CD4-positive, alpha-beta T cell treated with Interleukin-4 for 4 hours (primary cell): ENCODE measurements around the gene ADTRP.

Experiments used
- DNase-seq: peaks from one replicate; pipeline ENCODE4 v3.0.0-alpha.2; 2020

The ADTRP gene, protein sequence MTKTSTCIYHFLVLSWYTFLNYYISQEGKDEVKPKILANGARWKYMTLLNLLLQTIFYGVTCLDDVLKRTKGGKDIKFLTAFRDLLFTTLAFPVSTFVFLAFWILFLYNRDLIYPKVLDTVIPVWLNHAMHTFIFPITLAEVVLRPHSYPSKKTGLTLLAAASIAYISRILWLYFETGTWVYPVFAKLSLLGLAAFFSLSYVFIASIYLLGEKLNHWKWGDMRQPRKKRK

DNA sequence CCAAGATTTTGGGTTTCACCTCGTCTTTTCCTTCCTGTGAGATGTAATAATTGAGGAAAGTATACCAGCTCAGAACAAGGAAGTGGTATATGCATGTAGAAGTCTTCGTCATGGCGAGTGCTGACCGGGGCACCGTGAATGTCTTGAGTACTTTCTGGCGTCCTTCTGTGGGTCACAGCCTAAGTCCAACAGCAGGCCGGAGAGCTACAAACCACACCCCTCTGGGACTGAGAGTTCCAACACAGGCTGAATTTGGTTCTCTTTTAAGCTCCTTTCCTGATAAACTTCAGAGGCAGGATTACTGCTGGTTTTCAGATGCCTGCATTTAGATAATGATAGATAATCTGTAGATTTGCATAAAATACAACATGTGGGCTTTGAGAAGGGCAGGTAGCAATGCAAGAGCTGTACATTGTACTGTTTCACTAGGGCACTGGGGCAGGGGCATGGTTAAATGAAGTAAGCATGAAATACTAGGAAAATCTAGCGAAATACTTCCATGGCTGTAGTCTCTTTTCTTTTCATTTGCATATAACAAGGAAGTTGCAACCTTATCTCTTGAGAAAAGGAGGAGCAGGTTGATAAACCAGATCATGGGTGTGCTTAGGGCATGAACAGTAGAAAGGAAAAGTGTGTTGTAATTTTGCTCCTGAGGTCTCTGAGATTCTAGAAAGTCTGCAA, at the start of gene ADTRP:
TSS of gene ADTRP (minus strand) at position 156 of the 681 bp plus-strand sequence. CDS start at position 112, 44 bp downstream.
- no peak for DNase-seq

DNA sequence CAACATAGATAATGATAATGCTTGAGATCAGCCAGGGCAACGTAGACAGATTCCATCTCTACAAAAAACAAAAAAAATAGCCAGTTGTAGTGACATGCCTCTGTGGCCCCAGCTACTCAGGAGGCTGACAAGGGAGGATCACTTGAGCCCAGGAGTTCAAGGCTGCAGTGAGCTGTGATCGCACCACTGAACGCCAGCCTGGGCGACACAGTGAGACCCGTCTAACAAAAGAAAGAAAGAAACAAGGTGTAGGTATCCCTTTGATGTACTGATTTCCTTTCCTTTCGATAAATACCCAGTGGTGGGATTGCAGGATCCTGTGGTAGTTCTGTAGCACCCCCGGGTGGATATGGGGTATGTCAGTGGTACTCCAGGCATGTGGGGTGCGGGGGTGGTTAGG, 48.2 kb upstream of the ADTRP start:
- no peak for DNase-seq

DNA sequence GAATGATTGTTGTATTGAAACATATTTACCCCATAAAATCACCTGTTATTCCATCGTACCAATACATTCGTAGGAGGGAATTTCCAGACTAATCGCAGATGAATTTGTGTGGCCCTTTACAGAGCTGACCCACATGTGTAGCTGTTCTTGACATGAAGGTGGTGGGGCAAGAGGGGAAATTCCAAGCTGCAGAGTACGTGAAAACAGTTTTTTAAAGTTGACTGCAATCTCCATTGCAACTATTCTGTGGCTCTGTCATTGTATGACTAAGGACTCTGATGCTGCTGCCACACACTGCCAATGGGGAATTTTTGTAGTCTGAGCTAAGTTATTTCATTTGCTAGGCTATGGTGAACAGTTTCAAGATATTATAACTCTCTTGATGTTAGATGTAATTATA, 46.4 kb upstream of the ADTRP start:
- DNase-seq = peak; percentile 25

DNA sequence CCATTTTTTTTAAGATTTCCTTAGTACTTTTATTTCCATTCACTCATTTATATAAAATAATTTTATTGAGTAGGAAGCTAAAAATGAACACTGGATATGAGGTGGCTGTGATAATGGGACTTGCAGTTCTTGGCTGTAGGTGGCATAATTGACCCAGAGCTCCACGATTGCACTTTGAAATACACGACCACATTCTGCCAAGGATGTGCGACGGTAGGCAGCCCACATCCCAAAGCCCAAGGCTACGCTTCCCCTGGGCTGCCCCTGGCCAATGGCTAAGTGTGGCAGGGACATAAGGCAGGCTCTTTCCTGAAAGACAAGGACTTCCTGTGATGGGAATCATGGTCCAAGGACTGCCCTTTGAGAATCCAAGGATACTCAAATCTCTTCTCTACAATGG, 43.7 kb upstream of the ADTRP start:
- peak; percentile 8 for DNase-seq

DNA sequence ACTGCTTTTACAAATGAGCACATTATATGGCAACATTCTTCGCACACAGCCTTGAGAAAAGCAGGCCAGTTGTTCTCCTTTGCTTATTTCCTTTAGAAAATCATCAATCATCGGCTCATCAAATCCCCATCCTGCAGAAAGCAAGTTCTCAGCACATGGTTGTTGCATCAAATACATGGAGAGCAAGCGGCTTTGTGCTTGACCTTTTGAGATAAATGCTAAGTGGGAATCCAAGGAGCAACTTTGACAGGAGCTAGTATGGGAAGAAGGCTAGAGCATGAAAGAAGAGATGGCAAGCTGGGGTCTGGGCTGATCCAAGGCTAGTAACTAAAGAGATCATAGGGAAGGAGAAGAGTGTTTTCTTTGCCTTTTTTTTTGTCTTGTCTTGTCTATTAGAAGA, 43.2 kb upstream of the ADTRP start:
- DNase-seq = no peak

DNA sequence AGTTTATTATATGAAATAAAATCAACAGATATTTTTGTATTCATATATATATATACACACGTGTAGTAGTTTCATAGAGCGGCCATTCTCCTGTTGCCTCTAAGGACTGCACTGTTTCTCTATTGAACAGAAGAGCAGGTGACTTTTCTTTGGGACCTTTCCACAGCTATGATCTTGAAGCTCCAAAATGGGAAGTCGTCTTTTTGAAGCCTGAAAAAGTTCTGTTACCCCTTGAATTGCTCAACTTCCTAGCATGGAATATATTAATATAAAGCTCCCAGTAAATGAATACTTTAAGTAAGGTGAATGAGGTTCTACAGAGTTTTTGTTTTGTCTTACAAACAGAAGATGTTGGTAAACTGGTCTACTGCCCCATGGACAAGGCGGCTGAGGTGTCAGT, 42.2 kb upstream of the ADTRP start:
- no peak for DNase-seq

DNA sequence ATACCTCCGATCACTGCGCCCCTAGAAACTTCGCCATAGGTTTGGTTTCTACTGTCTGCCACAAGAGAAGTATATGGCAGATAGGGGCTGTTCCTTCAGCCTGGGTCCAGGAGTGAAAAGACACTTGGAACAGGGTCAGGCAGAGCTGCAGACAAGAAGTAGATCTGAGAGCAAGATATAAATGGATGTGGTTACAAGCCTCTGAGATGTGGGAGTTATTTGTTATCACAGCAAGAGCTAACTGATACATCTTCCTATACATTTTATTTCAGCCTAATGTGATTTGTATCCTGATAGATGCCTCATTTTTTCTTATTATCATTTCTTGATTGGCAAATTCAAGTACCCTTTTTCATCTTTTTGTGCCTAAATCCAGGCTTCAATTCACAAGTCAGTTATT, 40.9 kb upstream of the ADTRP start:
- no peak for DNase-seq

DNA sequence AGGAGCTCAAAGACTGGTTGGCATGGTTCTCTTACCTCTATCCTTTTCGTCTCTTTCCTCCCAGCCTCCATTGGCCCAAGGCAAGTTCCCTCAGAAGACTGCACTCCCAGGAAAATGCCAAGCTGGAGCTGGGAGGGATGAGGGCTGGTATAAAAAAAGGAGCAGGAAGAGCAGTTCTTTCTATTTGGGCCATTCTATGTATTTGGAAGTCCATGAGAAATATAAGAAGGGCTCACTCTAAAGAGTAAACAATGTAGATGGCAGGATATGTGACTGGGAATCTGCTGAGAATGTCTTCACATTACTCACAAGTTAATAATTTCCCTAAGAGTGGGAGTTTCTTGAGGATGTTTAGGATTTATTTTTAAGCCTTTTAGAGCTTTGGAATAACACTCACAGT, 36.6 kb upstream of the ADTRP start:
- DNase-seq = no peak

DNA sequence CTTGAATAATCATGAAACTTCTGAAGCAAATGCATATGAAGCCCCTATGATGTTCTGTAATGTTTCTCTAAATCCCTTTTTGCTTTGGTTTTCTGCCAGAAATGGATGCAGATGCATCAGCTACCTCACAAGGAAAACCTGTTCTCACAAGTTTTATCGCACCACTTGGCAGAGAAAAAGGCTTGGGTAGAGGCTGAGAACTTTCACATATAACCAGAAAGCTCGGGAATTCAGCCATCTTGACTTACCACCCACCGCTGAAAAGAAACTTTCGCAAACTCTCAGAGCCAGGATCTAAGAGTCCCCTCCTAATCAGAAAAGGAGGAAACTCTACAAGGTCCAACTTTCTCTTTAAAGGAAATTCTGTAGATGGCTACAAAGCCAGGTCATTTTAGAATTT, 36.2 kb upstream of the ADTRP start:
- no peak for DNase-seq

DNA sequence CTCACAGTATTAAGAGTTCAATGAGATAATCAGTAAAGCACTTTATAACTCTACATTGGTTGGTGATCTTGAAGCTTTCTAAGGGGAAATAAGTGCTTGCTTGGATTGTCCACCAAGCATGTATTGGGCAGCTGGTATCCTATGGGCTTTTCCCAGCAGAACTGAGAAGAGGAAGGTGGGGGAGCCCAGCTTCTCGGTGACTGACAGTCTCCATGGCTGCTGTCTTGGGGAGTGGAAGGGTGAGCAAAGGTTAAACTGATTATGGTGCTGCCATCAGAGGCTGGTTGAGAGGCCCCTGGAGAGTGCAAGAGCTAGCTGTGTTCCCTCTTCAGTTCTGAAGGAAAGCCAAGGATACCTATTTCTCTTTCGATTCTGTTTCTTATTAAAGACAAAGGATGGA, 35.5 kb upstream of the ADTRP start:
- no peak for DNase-seq

DNA sequence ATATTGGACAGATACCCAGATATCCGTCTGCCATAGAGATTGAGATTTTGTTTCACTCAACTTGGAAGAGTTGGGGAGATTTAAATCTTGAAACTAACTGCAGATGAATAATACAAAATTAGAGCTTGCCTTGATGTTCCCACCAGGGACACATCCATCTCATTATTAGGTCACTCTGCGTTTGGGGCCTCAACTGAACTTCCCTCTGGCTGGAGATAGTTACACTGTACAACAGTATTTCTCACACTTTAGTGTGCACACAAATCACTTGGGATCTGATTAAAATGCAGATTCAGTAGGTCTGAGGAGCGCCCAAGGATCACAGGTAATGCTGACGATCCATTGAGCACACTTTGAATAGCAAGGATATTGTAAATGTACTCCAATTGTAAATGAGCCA, 35.0 kb upstream of the ADTRP start:
- DNase-seq = no peak

DNA sequence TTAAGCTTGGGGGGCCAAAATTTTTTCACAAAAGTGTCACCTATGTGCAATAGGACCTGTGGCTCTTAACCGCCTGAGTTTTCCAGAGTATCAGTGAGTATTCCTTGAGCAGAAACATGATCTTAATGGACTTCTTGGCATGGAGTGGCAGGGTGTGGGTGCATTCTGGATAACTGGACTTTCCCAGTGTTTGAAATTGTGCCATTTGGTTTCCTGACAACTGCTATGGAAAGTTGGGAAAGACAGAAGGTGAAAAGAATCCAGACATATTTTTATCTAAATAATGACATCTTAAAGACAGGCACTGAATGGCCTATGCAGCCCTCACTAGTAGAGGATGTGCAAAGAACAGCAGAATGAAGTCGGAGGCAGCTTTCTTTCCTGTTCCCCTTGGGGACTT, 34.3 kb upstream of the ADTRP start:
- no peak for DNase-seq

DNA sequence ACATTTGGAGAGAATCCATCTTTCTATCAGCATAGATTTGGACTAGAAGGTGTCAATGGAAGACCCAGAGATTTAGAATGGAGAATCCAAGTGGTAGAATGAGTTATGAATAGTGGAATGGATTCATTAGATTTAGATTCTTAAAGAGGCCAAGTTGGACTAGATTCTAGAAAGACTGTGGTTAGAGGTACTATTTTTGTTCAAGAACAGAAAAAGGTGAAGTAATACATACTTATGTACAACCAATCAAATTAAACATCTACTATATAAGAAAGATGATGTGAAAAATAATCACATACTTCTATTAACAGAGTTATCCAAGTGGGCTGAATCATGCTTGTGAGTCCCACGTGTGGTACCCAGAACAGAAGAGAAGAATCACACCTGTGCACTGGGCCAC, 33.8 kb upstream of the ADTRP start:
- DNase-seq = no peak

DNA sequence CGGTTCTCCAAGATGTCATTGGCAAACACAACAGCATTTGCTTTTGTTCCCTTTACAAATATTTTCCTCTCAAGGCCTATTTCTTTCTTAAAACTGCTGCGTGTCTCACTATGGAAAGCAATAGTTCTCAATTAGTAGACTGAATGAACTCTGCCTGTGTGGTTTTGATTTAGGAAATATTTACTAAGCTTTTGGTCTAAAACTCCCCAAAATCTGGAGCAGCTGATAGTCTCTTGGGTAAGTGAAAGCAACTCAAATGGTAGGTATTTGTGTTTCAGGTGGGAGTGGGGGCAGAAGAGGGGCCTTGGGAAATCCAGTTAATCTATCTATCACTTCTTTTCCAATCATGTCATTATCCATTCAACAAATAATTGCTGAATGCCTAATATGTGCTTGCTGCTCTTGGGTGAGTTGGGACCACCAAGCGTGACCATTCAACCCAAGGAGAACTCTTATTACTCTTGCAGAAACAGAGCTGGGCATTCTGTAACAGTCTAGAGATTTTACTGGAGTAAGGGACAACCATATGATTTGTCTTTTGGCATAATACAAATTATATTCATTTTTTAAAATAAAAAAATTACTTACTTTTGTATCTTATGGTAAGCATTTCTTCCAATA, 33.2 kb upstream of the ADTRP start:
- no peak for DNase-seq

DNA sequence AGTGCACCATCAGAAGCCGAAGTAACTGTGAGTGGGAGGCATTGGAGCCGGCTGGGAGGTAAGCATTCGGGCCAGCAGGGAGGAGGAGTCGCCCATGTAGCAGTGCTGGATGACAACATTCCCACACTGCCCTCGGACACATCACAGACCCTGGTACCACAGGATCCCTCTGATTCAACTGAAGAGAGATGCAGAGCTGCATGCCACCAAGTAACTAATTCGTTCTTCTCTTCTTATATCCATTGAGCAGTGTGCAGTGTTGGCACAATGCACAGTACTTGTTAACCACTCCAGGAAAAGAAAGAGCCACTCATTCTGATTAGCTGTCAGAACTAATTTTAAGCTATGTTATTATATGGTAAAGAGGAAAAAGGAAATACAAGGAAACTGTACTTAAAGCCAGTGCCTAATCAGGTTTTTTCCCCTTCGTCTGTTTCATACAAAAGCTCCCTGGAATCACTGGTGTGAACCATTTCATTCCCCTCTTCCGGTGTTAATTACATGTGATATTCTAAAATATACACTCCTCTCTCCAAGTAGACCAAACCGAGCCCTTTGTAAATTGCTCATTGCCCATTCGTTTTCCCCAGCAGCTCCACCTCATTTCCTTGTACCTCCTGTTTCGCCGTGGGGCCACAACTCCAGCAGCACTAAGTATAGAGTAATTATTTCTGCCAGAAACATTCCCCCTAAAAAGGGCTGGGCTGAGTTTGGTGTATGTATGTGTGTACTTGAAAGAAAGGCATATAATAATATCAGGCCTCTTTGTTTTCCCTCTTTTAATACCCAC, 32.4 kb upstream of the ADTRP start:
- DNase-seq = no peak

DNA sequence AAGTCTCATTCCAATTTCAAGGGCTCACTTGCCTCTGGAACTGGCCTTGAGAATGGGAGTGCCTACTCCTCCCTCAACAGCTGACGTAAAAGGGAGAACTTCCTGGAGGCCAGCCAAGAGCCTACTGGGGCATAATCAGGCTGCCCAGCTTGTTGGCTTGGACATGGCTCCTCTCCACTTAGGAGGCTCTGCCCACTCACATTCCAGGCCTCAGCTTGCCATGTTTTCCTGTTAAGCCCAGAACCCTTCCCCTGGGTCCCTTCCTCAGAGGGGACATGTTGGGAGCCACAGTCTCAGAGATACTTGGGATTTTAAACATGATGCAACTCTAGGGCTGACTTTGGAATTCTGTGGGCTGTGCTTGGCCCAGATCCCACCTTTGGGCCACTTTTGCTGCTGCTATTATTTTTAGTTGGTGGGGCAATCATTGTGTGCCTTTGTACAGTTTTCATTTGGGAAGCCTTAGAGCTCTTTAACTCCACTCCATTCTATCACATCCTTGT, 31.5 kb upstream of the ADTRP start:
- DNase-seq = no peak

DNA sequence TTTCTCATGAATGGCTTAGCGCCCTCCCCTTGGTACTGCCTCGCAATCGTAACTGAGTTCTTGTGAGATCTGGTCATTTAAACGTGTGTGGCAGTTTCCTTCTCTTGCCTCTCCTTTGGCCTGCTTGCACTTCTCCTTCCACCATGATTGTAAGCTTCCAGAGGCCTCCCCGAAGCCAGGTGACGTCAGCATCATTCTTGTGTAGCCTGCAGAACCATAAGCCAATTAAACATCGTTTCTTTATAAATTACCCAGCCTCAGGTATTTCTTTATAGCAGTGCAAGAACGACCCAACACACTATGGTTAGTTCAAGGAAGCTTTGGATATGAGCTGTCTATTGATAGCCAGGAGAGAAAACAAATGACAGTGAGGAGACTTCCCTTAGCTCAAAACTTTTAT, 29.5 kb upstream of the ADTRP start:
- no peak for DNase-seq

DNA sequence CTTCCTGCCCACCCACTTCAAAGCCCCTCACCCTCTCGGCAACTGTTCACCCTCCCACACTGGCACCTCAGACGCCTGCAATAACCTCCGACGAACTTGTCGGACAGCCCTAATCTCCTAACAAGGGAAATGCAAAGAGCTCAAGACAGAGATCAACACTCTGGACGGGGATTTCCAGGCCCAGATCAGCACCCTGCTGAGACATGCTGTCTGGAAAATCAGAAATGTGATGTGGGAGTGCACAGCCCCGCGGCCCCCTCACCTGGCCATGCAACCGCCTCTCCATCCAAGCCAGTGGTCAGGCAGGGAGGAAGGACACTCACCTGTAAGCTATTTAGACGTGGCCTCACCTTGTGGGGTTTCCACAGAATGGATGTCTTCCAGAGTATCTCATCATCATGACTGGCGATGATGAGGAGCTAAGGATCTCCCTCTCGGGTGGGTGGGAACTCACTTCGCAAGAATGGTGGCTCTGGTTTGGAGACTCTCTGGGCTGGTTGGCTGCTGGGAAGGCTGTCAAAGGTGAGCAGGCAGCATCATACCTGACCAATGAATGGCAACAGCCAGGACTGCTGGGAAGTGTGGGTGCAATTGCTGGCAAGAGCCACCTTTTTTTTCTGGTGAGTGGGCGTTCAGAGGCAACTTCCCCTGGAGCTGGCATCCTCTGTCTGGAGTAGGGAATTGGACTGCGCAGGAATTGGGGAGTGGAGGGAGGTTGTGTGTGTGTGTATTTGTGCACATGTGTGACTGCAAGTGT, 28.1 kb upstream of the ADTRP start:
- DNase-seq = peak; percentile 8

DNA sequence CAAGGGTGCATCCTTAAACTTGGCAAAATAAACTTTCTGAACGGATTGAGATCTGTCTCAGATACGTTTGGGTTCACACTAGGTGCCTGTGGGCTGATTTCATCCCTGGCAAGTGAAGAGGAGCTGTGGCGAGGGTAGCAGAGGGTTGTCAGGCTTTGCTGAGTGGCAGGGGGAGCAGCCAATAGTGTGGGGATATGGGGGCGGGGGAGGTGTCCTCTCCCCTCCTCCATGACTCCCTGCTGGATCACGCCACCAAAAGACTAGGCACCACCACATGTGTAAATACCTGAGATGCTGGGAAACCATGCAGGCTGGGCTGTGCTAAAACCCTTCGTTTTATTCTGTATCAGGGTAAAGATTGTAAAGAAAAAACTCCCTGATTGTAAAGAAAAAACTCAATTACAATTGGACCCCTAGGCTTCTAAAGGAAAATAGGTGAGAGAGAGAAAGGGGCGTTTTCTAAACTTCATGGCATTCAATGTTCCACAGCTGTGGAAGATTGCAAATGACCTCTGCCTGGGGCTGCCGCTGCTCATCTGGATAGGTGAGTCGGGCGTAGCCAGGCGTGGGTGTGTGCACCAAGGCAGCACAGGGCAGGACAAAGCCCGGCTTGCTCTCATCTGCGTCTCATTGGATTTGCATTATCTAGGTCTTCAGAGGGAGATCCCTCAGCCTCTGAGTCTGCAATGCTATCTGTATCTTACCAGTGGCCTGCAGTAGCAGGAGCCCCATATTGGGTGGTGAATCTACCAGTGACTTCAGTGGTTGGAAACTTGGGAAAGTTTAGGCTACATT, 26.9 kb upstream of the ADTRP start:
- DNase-seq = no peak

DNA sequence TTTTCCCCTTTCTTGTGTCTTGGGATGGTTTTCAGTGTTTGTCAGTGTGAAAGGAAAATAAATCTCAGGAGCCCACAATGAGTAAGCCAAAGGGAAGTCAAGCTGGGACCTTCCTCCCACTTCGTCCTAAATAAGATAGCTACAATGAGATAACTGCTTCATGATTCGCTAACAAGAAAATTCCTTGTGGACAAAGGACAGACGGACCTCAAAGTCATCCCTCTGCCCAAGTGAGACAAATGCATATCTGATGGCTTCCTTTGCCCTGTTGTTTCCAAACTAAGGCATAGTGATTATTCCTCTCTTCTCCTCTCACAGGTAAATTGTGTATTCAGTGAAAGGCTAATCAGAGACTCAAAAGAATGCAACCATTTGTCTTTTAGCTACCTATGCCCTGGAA, 26.1 kb upstream of the ADTRP start:
- no peak for DNase-seq

DNA sequence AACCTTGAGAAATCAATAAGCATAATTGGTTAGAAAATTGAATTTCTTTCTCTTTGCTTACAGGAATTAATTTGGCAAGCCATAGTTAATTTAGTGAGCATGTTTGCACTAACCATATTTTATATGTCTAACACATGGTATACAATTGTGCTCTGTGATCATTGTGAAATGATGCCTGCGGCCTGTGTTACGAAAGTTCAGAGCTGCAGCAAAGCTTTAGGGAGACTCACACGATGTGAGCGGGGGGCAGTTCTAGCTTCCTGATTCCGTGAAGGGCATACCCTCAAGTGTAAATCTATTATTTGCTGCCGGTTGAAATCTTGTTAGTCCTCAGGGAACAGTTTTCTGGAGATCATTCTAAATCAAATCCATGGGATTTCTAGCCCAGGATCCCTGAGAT, 25.5 kb upstream of the ADTRP start:
- DNase-seq = no peak

DNA sequence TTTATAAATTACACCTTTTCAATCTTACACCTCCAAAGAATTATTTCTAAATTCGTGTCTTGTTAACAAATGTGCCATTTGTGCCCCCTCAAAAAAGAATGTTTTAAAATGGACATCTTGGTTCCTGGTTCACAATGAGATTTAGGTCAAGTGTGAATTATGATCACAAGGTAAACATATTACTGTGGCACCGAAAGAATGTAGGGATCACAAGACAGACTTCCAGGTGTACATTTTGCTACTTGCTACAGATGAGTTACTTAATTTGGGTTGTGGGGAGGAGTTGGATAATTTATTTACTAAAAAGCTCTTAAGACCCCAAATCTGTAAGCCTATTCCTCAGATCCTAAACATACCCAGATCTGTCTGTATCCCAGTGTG, 25.0 kb upstream of the ADTRP start:
- no peak for DNase-seq
